Duodenal mucosa (tissue), 2 donors: Measurements from ENCODE around the gene GABARAP.
A peak's percentile ranks its signal among the peaks of the same experiment; 100 is the strongest.

Experiments
- H3K27ac ChIP-seq: one replicate; pipeline ENCODE4 v1.7.0; 2013; ENCODE audit warnings: low read depth, low read length
- H3K27me3 ChIP-seq, 2 donors: one replicate each; pipeline ENCODE4 v1.7.0; 2013; ENCODE audit warnings: low read length in 2 of 2, control low read depth in 1 of 2; ENCODE audit not compliant: insufficient read depth in 2 of 2, control insufficient read depth in 1 of 2
- H3K36me3 ChIP-seq, 2 donors: one replicate each; pipeline ENCODE4 v1.7.0; 2013; ENCODE audit warnings: low read length in 2 of 2, control low read depth in 1 of 2; ENCODE audit not compliant: insufficient read depth in 2 of 2, control insufficient read depth in 1 of 2
- H3K4me1 ChIP-seq, 2 donors: one replicate each; pipeline ENCODE4 v1.7.0; 2013; ENCODE audit warnings: low read length in 2 of 2, control low read depth in 1 of 2; ENCODE audit not compliant: insufficient read depth in 2 of 2, control insufficient read depth in 1 of 2
- H3K4me3 ChIP-seq, 2 donors: one replicate each; pipeline ENCODE4 v1.7.0; 2013; ENCODE audit warnings: low read length in 2 of 2, low read depth in 1 of 2
- H3K9ac ChIP-seq, 2 donors: one replicate each; pipeline ENCODE4 v1.7.0; 2013; ENCODE audit warnings: low read length in 2 of 2, low read depth in 1 of 2
- H3K9me3 ChIP-seq, 2 donors: one replicate each; pipeline ENCODE4 v1.7.0; 2013; ENCODE audit warnings: low read length in 2 of 2, control low read depth in 1 of 2; ENCODE audit not compliant: control insufficient read depth in 1 of 2

The GABARAP gene

GRCh38 chr17:7216242-7217112 is 25.8 kb downstream of the GABARAP start:
- Histone ChIP-seq H3K4me1 (peaks cover 37 to 55% of the 10 kb centered on the region in 2 donors), H3K27me3 (peaks cover 0 to 4% of the 10 kb centered on the region in 2 donors), H3K9me3 (no peaks in the 10 kb centered on the region), H3K4me3 (peak overlapping the region; percentile 28 to 43), H3K36me3 (peaks cover 5% of the 10 kb centered on the region in 2 donors), H3K27ac (no peak overlapping the region), H3K9ac (peak overlapping the region; percentile 20)

- peak overlapping the region in 1 of 2 donors; percentile 21 for H3K9ac ChIP-seq
- no peak overlapping the region for H3K4me3 ChIP-seq
- H3K4me1 ChIP-seq, result peaks cover 29 to 48% of the 10 kb centered on the region in 2 donors
- no peaks in the 10 kb centered on the region for H3K36me3 ChIP-seq
- no peak overlapping the region for H3K27ac ChIP-seq
- peaks cover 0 to 4% of the 10 kb centered on the region in 2 donors for H3K27me3 ChIP-seq
- no peaks in the 10 kb centered on the region for H3K9me3 ChIP-seq
Observed at GRCh38 chr17:7215652-7216180, 26.5 kb downstream of the GABARAP start.

DNA sequence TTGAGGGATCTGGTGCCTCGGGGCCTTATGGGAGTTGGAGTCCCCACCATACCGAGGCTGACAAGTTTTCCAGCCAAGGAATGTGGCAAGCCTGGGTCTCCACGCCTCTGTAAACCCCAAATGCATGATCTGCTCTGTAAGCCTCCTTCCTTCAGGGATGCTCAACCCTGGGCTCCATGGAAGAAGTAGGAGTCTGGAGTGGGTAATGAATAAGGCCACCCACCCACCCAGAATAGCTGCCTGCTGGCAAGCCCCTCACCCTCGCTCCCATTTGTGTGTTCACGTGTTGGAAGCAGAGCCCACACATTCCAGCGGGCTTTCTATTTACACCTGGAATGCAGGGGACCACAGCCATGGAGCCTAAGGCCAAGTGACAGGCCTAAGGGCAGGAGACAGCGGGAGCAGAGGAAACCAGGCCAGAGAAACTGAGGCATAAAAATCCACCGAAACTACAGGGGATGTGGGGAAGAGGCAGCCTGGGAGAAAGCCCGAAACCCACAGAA is 27.1 kb downstream of the GABARAP start:
- Histone ChIP-seq H3K4me1 (peaks cover 25 to 42% of the 10 kb centered on the region in 2 donors), H3K27me3 (peaks cover 0 to 4% of the 10 kb centered on the region in 2 donors), H3K9ac (peak overlapping the region in 1 of 2 donors; percentile 21), H3K27ac (peak overlapping the region; percentile 75), H3K9me3 (no peaks in the 10 kb centered on the region), H3K36me3 (no peaks in the 10 kb centered on the region), H3K4me3 (peak overlapping the region; percentile 56 to 62)

GRCh38 chr17:7214300-7215135 is 27.7 kb downstream of the GABARAP start:
- H3K27ac ChIP-seq, result peak overlapping the region; percentile 75
- H3K9ac ChIP-seq, result peak overlapping the region; percentile 2 to 21
- peaks cover 24 to 41% of the 10 kb centered on the region in 2 donors for H3K4me1 ChIP-seq
- H3K27me3 ChIP-seq, result peaks cover 0 to 4% of the 10 kb centered on the region in 2 donors
- H3K4me3 ChIP-seq, result peak overlapping the region; percentile 56 to 62
- H3K36me3 ChIP-seq, result no peaks in the 10 kb centered on the region
- no peaks in the 10 kb centered on the region for H3K9me3 ChIP-seq

DNA sequence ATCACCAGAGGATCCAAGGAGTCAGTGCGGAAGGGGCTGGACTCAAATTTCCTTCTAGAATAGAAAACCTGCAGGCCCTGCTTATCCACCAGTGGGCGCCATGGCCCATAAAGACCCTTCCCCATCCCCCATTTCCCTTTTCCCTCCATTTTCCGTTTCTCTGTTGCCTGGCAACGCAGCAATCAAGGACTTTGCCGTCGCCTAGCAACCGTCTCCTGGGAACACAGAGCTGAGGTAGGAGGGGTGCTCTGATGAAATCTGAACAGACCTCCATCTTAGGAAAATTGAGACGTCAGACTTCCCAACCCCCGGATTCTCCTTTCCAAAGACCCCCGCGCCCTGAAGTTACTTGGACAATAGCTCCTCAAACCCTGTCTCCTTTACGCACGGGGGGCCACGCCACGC is 28.4 kb downstream of the GABARAP start:
- H3K4me3 ChIP-seq, result peak overlapping the region; percentile 56 to 62
- H3K27ac ChIP-seq, result peak overlapping the region; percentile 32
- peaks cover 0 to 4% of the 10 kb centered on the region in 2 donors for H3K27me3 ChIP-seq
- peak overlapping the region in 1 of 2 donors; percentile 7 for H3K9ac ChIP-seq
- no peaks in the 10 kb centered on the region for H3K36me3 ChIP-seq
- peaks cover 18 to 35% of the 10 kb centered on the region in 2 donors for H3K4me1 ChIP-seq
- H3K9me3 ChIP-seq, result no peaks in the 10 kb centered on the region

GRCh38 chr17:7211491-7212273 is 30.6 kb downstream of the GABARAP start:
- peaks cover 7 to 24% of the 10 kb centered on the region in 2 donors for H3K4me1 ChIP-seq
- no peaks in the 10 kb centered on the region for H3K36me3 ChIP-seq
- no peak overlapping the region for H3K9ac ChIP-seq
- H3K4me3 ChIP-seq, result no peak overlapping the region
- peaks cover 0 to 4% of the 10 kb centered on the region in 2 donors for H3K27me3 ChIP-seq
- H3K27ac ChIP-seq, result no peak overlapping the region
- H3K9me3 ChIP-seq, result no peaks in the 10 kb centered on the region

- Histone ChIP-seq H3K9ac (no peak overlapping the region), H3K4me1 (peaks cover 4 to 17% of the 10 kb centered on the region in 2 donors), H3K36me3 (no peaks in the 10 kb centered on the region), H3K27ac (no peak overlapping the region), H3K9me3 (no peaks in the 10 kb centered on the region), H3K4me3 (no peak overlapping the region), H3K27me3 (peaks cover 0 to 4% of the 10 kb centered on the region in 2 donors)
Observed at GRCh38 chr17:7208754-7209460, 33.3 kb downstream of the GABARAP start.

DNA sequence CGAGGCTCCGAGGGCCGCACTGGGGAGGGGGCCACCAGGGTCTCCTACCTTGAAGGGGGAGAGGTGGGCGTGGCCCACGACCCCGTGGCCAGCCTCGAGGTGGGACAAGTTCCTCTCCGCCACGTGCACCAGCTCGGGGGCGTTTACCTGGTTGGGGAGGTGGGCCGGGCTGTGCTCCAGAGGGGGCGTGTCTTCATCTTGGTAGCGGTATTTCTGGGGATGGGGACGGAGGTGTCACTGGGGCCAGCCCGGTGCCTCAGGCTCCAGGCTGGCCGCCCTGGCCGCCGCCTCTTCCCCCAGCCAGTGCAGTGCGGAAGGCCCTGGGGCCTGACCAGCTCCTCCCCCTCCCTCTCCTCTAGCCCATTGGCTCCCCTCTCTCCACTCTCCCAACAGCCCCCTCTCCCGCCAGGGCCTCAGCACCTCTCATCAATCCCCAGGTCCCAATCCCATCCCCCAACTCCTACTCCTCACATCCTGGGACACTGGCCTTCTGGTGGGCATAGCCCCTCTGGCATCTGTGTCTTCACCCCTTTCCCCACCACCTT is 34.1 kb downstream of the GABARAP start:
- H3K4me1 ChIP-seq, result peaks cover 0 to 14% of the 10 kb centered on the region in 2 donors
- H3K27me3 ChIP-seq, result peaks cover 0 to 4% of the 10 kb centered on the region in 2 donors
- no peaks in the 10 kb centered on the region for H3K36me3 ChIP-seq
- H3K4me3 ChIP-seq, result no peak overlapping the region
- H3K9ac ChIP-seq, result no peak overlapping the region
- H3K9me3 ChIP-seq, result no peaks in the 10 kb centered on the region
- H3K27ac ChIP-seq, result no peak overlapping the region
